ENCODE results near the gene KRTAP4-6.

- TF ChIP-seq CTCF (conservative IDR thresholded peaks at IDR 0.05 in 1 of 2, IDR thresholded peaks at IDR 0.05 in 1 of 2; ENCODE audit: extremely low read depth in 1 of 2, insufficient read depth in 1 of 2, low read depth in 1 of 2, low read length in 2 of 2) (no peak), EZH2 (IDR thresholded peaks at IDR 0.05; ENCODE audit: borderline replicate concordance, low read length) (no peak)
Observed at GRCh38 chr17:41184480-41184961, 44.2 kb upstream of the KRTAP4-6 start, which contains the start of gene KRTAP4-1.
